Activated naive CD8-positive, alpha-beta T cell treated with anti-CD3 and anti-CD28 coated beads for 36 hours (primary cell): ENCODE measurements around the gene TMEM43. TPM values are rescaled to one million over a fixed set of nuclear protein-coding genes. Genes with fewer than 3 reads are reported as not detected.
A peak's percentile ranks its signal among the peaks of the same experiment; 100 is the strongest.

Experiments used
- DNase-seq: peaks from one replicate; pipeline ENCODE4 v3.0.0; 2021
- H3K27ac Mint-ChIP-seq: one replicate; pipeline ENCODE4 v1.8.0; 2022; ENCODE audit warnings: mild to moderate bottlenecking, moderate library complexity, mixed read lengths
- H3K27me3 Mint-ChIP-seq: one replicate; pipeline ENCODE4 v1.8.0; 2022; ENCODE audit warnings: mild to moderate bottlenecking, mixed read lengths
- H3K36me3 Mint-ChIP-seq: one replicate; pipeline ENCODE4 v1.8.0; 2021; ENCODE audit warnings: mild to moderate bottlenecking, mixed read lengths
- H3K4me1 Mint-ChIP-seq: one replicate; pipeline ENCODE4 v1.8.0; 2021; ENCODE audit warnings: mixed read lengths
- H3K4me3 Mint-ChIP-seq: one replicate; pipeline ENCODE4 v1.8.0; 2022; ENCODE audit warnings: mild to moderate bottlenecking, moderate library complexity, mixed read lengths
- H3K9me3 Mint-ChIP-seq: one replicate; pipeline ENCODE4 v1.8.0; 2022; ENCODE audit warnings: mixed read lengths
- total RNA-seq, 2 experiments: library from RNA; stranded (reverse); gene quantifications; one replicate each; pipeline ENCODE4 v1.2.3, GENCODE V29; 2021

Gene TMEM43
- total RNA-seq, 2 experiments from 2014 or later: 26.8 to 27.0 TPM

GRCh38 chr3:14150078-14150477, 25.2 kb downstream of the TMEM43 start:
- no peak overlapping the region for H3K27ac Mint-ChIP-seq
- no peaks in the 10 kb centered on the region for H3K27me3 Mint-ChIP-seq
- no peaks in the 10 kb centered on the region for H3K9me3 Mint-ChIP-seq
- peaks cover 8% of the 10 kb centered on the region for H3K4me1 Mint-ChIP-seq
- DNase-seq: no peak
- H3K36me3 Mint-ChIP-seq: peaks cover 14% of the 10 kb centered on the region
- no peak overlapping the region for H3K4me3 Mint-ChIP-seq

GRCh38 chr3:14150491-14151230, 25.8 kb downstream of the TMEM43 start:
- no peak overlapping the region for H3K27ac Mint-ChIP-seq
- H3K4me1 Mint-ChIP-seq: peaks cover 6% of the 10 kb centered on the region
- no peaks in the 10 kb centered on the region for H3K9me3 Mint-ChIP-seq
- no peak overlapping the region for H3K4me3 Mint-ChIP-seq
- H3K27me3 Mint-ChIP-seq: no peaks in the 10 kb centered on the region
- H3K36me3 Mint-ChIP-seq: peaks cover 11% of the 10 kb centered on the region
- DNase-seq: no peak

- Mint-ChIP-seq H3K4me3 (no peak overlapping the region), H3K9me3 (no peaks in the 10 kb centered on the region), H3K27ac (no peak overlapping the region), H3K36me3 (peaks cover 16% of the 10 kb centered on the region), H3K4me1 (peaks cover 4% of the 10 kb centered on the region), H3K27me3 (no peaks in the 10 kb centered on the region)
- no peak for DNase-seq
These were observed 26.7 kb downstream of the TMEM43 start for GRCh38 chr3:14151471-14152083.

- DNase-seq: no peak
- no peaks in the 10 kb centered on the region for H3K9me3 Mint-ChIP-seq
- H3K4me3 Mint-ChIP-seq: no peak overlapping the region
- peak overlapping the region; percentile 11 for H3K27ac Mint-ChIP-seq
- H3K36me3 Mint-ChIP-seq: peaks cover 22% of the 10 kb centered on the region
- peaks cover 6% of the 10 kb centered on the region for H3K4me1 Mint-ChIP-seq
- no peaks in the 10 kb centered on the region for H3K27me3 Mint-ChIP-seq
These were observed 27.5 kb downstream of the TMEM43 start for GRCh38 chr3:14152233-14152962.

- H3K9me3 Mint-ChIP-seq: no peaks in the 10 kb centered on the region
- H3K4me1 Mint-ChIP-seq: peaks cover 6% of the 10 kb centered on the region
- H3K27ac Mint-ChIP-seq: peak overlapping the region; percentile 11
- H3K4me3 Mint-ChIP-seq: no peak overlapping the region
- H3K36me3 Mint-ChIP-seq: peaks cover 23% of the 10 kb centered on the region
- no peak for DNase-seq
- no peaks in the 10 kb centered on the region for H3K27me3 Mint-ChIP-seq
These were observed 28.1 kb downstream of the TMEM43 start for GRCh38 chr3:14152963-14153355.

GRCh38 chr3:14153663-14154062, 28.8 kb downstream of the TMEM43 start:
- Mint-ChIP-seq H3K4me3 (no peak overlapping the region), H3K27me3 (no peaks in the 10 kb centered on the region), H3K27ac (no peak overlapping the region), H3K9me3 (no peaks in the 10 kb centered on the region), H3K36me3 (peaks cover 28% of the 10 kb centered on the region), H3K4me1 (peaks cover 6% of the 10 kb centered on the region)
- no peak for DNase-seq

GRCh38 chr3:14154276-14154675, 29.4 kb downstream of the TMEM43 start:
- Mint-ChIP-seq H3K36me3 (peaks cover 34% of the 10 kb centered on the region), H3K9me3 (no peaks in the 10 kb centered on the region)

GRCh38 chr3:14154895-14155440, 30.1 kb downstream of the TMEM43 start:
- H3K4me3 Mint-ChIP-seq: no peak overlapping the region

More at GRCh38 chr3:14154276-14154675, 29.4 kb downstream of the TMEM43 start:
- Mint-ChIP-seq H3K27ac (no peak overlapping the region), H3K27me3 (no peaks in the 10 kb centered on the region), H3K4me1 (peaks cover 6% of the 10 kb centered on the region), H3K4me3 (no peak overlapping the region)
- no peak for DNase-seq

GRCh38 chr3:14156201-14156600, 31.3 kb downstream of the TMEM43 start:
- H3K4me3 Mint-ChIP-seq: no peak overlapping the region
- H3K27me3 Mint-ChIP-seq: no peaks in the 10 kb centered on the region
- H3K9me3 Mint-ChIP-seq: peaks cover 4% of the 10 kb centered on the region
- H3K36me3 Mint-ChIP-seq: peaks cover 49% of the 10 kb centered on the region
- H3K27ac Mint-ChIP-seq: no peak overlapping the region
- peaks cover 9% of the 10 kb centered on the region for H3K4me1 Mint-ChIP-seq
- DNase-seq: no peak

More at GRCh38 chr3:14154895-14155440, 30.1 kb downstream of the TMEM43 start:
- no peaks in the 10 kb centered on the region for H3K9me3 Mint-ChIP-seq
- H3K27ac Mint-ChIP-seq: no peak overlapping the region
- H3K4me1 Mint-ChIP-seq: peaks cover 6% of the 10 kb centered on the region
- H3K36me3 Mint-ChIP-seq: peaks cover 36% of the 10 kb centered on the region
- DNase-seq: no peak
- H3K27me3 Mint-ChIP-seq: no peaks in the 10 kb centered on the region

- Mint-ChIP-seq H3K9me3 (peaks cover 10% of the 10 kb centered on the region), H3K27me3 (no peaks in the 10 kb centered on the region), H3K4me1 (peaks cover 10% of the 10 kb centered on the region), H3K36me3 (peaks cover 57% of the 10 kb centered on the region), H3K4me3 (no peak overlapping the region), H3K27ac (no peak overlapping the region)
- DNase-seq: no peak
These were observed 32.1 kb downstream of the TMEM43 start for GRCh38 chr3:14156843-14157561.

GRCh38 chr3:14157951-14158350, 33.1 kb downstream of the TMEM43 start:
- no peak for DNase-seq
- no peak overlapping the region for H3K4me3 Mint-ChIP-seq
- H3K9me3 Mint-ChIP-seq: peaks cover 15% of the 10 kb centered on the region
- peaks cover 10% of the 10 kb centered on the region for H3K4me1 Mint-ChIP-seq
- H3K36me3 Mint-ChIP-seq: peaks cover 66% of the 10 kb centered on the region
- H3K27ac Mint-ChIP-seq: no peak overlapping the region
- H3K27me3 Mint-ChIP-seq: no peaks in the 10 kb centered on the region

- DNase-seq: no peak
- Mint-ChIP-seq H3K9me3 (peaks cover 15% of the 10 kb centered on the region), H3K27ac (no peak overlapping the region), H3K4me3 (no peak overlapping the region), H3K27me3 (no peaks in the 10 kb centered on the region), H3K36me3 (peaks cover 68% of the 10 kb centered on the region), H3K4me1 (peaks cover 10% of the 10 kb centered on the region)
These were observed 33.5 kb downstream of the TMEM43 start for GRCh38 chr3:14158370-14158769.

- peaks cover 15% of the 10 kb centered on the region for H3K9me3 Mint-ChIP-seq
- no peaks in the 10 kb centered on the region for H3K27me3 Mint-ChIP-seq
- peaks cover 70% of the 10 kb centered on the region for H3K36me3 Mint-ChIP-seq
- H3K27ac Mint-ChIP-seq: no peak overlapping the region
- no peak for DNase-seq
- no peak overlapping the region for H3K4me3 Mint-ChIP-seq
- H3K4me1 Mint-ChIP-seq: peaks cover 10% of the 10 kb centered on the region
These were observed 34.6 kb downstream of the TMEM43 start for GRCh38 chr3:14159426-14159825.

- Mint-ChIP-seq H3K27ac (no peak overlapping the region), H3K27me3 (no peaks in the 10 kb centered on the region), H3K9me3 (peaks cover 15% of the 10 kb centered on the region), H3K4me1 (peaks cover 6% of the 10 kb centered on the region), H3K4me3 (no peak overlapping the region), H3K36me3 (peaks cover 76% of the 10 kb centered on the region)
- no peak for DNase-seq
These were observed 36.4 kb downstream of the TMEM43 start for GRCh38 chr3:14161282-14161681.
